ENCODE data around the gene EML4. TPM values are rescaled to one million over a fixed set of nuclear protein-coding genes. Genes with fewer than 3 reads are reported as not detected.

Gene EML4
- total RNA-seq, 1 experiment from 2014 or later = 61.1 TPM

DNA sequence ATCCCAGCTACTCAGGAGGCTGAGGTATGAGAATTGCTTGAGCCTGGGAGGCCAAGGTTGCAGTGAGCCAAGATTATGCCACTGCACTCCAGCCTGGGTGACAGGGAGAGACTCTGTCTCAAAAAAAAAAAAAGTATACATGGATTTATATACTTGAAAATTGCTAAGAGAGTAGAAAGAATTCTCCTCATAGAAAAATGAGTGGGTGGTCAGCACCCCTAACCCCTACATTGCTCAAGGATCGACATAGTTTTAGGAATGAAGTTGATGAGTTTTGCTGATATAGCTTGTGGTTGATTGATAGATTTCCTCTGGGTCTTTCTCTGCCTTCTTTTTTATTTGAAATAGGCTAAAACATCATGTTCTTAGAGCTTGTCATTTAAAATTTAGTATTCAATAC is 58.9 kb downstream of the EML4 start:
- Histone ChIP-seq H3K4me3 (ENCODE audit: insufficient read depth, low read depth, low read length) (no peak overlapping the region), H3K27me3 (ENCODE audit: control insufficient read depth, insufficient read depth, low read length) (no peaks in the 10 kb centered on the region)
- no peak for DNase-seq

GRCh38 chr2:42229949-42230348 is 60.8 kb downstream of the EML4 start:
- DNase-seq = no peak
- Histone ChIP-seq H3K27me3 (ENCODE audit: control insufficient read depth, insufficient read depth, low read length) (no peaks in the 10 kb centered on the region), H3K4me3 (ENCODE audit: insufficient read depth, low read depth, low read length) (no peak overlapping the region), H3K36me3 (replicated peaks; ENCODE audit: control insufficient read depth, insufficient read depth, low read length) (no peaks in the 10 kb centered on the region)

More for the DNA sequence above, 58.9 kb downstream of the EML4 start:
- no peaks in the 10 kb centered on the region for H3K36me3 ChIP-seq (replicated peaks; ENCODE audit: control insufficient read depth, insufficient read depth, low read length)

- Histone ChIP-seq H3K4me3 (ENCODE audit: insufficient read depth, low read depth, low read length) (no peak overlapping the region), H3K36me3 (replicated peaks; ENCODE audit: control insufficient read depth, insufficient read depth, low read length) (no peaks in the 10 kb centered on the region), H3K27me3 (ENCODE audit: control insufficient read depth, insufficient read depth, low read length) (no peaks in the 10 kb centered on the region)
- DNase-seq = no peak
Observed at GRCh38 chr2:42230891-42231290, 61.7 kb downstream of the EML4 start.

DNA sequence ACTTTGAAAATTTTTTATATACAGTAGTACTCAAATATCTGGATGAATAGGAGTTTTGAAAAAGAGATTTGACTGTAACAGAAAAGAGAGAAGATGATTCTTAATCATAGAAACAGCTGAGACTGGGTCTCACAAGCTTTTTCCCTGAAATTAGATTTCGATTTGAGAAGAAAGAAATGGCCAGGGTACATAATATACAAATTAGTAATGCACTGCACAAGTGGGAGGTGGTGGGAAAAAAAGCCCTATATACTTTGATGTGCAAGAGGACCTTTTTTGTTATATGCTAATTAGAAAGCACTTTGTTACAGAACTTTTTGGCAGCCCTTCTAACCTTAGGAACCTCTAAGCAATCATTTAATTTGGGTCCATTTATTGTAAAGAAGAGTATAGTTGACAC is 62.9 kb downstream of the EML4 start:
- DNase-seq = no peak
- Histone ChIP-seq H3K4me3 (ENCODE audit: insufficient read depth, low read depth, low read length) (no peak overlapping the region), H3K36me3 (replicated peaks; ENCODE audit: control insufficient read depth, insufficient read depth, low read length) (no peaks in the 10 kb centered on the region), H3K27me3 (ENCODE audit: control insufficient read depth, insufficient read depth, low read length) (no peaks in the 10 kb centered on the region)

GRCh38 chr2:42233976-42234441 is 64.9 kb downstream of the EML4 start:
- Histone ChIP-seq H3K4me3 (ENCODE audit: insufficient read depth, low read depth, low read length) (no peak overlapping the region), H3K36me3 (replicated peaks; ENCODE audit: control insufficient read depth, insufficient read depth, low read length) (no peaks in the 10 kb centered on the region), H3K27me3 (ENCODE audit: control insufficient read depth, insufficient read depth, low read length) (no peaks in the 10 kb centered on the region)
- no peak for DNase-seq

- Histone ChIP-seq H3K4me3 (ENCODE audit: insufficient read depth, low read depth, low read length) (no peak overlapping the region), H3K27me3 (ENCODE audit: control insufficient read depth, insufficient read depth, low read length) (no peaks in the 10 kb centered on the region), H3K36me3 (replicated peaks; ENCODE audit: control insufficient read depth, insufficient read depth, low read length) (no peaks in the 10 kb centered on the region)
- no peak for DNase-seq
Observed at GRCh38 chr2:42236911-42237310, 67.8 kb downstream of the EML4 start.

DNA sequence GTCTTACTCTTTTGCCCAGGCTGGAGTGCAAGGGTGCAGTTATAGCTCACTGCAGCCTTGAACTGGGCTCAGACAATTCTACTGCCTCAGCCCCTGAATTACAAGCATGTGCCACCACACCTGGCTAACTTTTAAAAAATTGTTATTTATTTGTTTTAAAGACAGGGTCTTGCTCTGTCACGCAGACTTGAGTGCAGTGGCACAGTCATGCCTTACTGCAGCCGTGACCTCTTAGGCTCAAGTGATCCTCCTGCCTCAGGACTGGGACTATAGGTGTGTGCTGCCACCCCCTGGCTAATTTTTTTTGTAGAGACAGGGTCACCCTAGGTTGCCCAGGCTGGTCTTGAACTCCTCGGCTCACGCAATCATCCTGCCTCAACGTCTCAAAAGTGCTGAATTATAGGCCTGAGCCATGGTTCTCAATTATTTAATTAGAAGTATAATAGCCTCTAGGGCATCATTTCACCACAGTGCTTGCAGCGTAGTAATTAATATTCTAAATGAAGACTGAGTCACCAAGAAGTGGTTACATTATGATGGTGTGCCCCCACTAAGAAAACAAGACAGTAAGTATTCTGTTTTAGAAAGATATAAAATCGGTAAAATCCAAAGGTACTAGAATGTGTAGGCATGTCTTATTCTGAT is 69.6 kb downstream of the EML4 start:
- no peaks in the 10 kb centered on the region for H3K27me3 ChIP-seq (ENCODE audit: control insufficient read depth, insufficient read depth, low read length)
- H3K4me3 ChIP-seq (ENCODE audit: insufficient read depth, low read depth, low read length) = no peak overlapping the region
- DNase-seq = peak; percentile 7
- no peaks in the 10 kb centered on the region for H3K36me3 ChIP-seq (replicated peaks; ENCODE audit: control insufficient read depth, insufficient read depth, low read length)

DNA sequence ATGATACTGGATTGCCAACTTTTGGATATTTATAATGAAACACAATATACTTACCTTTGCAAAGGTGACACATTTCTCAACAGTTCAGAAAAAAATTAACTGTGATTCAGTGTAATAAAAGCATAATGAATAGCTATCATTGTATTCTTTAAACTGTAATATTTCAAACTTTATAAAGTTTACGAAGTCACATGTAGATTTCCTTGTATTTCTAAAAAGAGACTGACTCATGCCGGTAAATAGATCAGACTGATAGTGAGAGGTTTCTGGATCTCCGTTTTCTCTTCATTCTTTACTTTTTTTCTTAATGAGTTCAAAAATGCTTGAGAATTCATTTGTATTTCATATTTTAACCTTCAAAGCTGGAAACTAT is 70.1 kb downstream of the EML4 start:
- no peak overlapping the region for H3K4me3 ChIP-seq (ENCODE audit: insufficient read depth, low read depth, low read length)
- DNase-seq = no peak
- H3K36me3 ChIP-seq (replicated peaks; ENCODE audit: control insufficient read depth, insufficient read depth, low read length) = no peaks in the 10 kb centered on the region
- H3K27me3 ChIP-seq (ENCODE audit: control insufficient read depth, insufficient read depth, low read length) = no peaks in the 10 kb centered on the region

- H3K4me3 ChIP-seq (ENCODE audit: insufficient read depth, low read depth, low read length) = no peak overlapping the region
- no peak for DNase-seq
- H3K36me3 ChIP-seq (replicated peaks; ENCODE audit: control insufficient read depth, insufficient read depth, low read length) = no peaks in the 10 kb centered on the region
- H3K27me3 ChIP-seq (ENCODE audit: control insufficient read depth, insufficient read depth, low read length) = no peaks in the 10 kb centered on the region
Observed at GRCh38 chr2:42239811-42240210, 70.7 kb downstream of the EML4 start.

DNA sequence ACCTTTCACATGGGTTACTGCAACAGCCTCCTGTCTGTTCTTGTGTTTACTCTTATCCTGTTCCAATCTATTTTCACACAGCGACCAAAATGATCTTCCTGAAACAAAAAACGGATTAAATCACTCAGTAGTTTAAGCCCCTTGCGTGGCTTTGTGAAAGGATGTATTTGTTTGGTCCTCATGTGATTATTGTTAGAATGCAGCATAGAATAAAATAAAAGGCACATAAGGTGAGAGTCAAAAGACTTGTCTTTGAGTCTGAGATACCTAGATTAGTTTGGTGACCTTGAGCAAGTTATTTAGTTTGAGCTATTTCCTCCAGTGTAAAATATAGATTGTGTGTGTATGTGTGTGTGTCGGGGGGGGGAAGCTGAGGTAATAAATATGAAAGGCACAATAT is 72.4 kb downstream of the EML4 start:
- H3K36me3 ChIP-seq (replicated peaks; ENCODE audit: control insufficient read depth, insufficient read depth, low read length) = no peaks in the 10 kb centered on the region
- DNase-seq = no peak
- H3K27me3 ChIP-seq (ENCODE audit: control insufficient read depth, insufficient read depth, low read length) = no peaks in the 10 kb centered on the region
- H3K4me3 ChIP-seq (ENCODE audit: insufficient read depth, low read depth, low read length) = no peak overlapping the region

DNA sequence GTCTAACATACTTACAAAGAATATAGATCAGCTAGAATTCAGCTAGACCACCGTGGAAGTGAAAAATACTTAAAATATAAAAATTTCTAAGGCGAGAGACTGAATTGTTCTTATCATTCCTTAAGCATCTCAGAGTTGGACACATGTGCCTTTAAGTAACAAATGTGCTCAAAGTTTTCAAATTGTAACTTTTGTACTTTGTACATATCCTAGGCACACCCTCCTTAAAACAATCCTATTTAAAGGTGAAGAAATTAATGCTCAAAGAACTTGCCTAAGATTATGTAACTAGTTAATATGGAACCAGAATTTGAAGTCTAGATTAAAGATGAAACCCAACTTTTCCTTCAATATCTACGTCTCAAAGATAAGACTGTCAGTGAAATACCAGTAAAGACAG is 74.1 kb downstream of the EML4 start:
- H3K27me3 ChIP-seq (ENCODE audit: control insufficient read depth, insufficient read depth, low read length) = no peaks in the 10 kb centered on the region
- no peak overlapping the region for H3K4me3 ChIP-seq (ENCODE audit: insufficient read depth, low read depth, low read length)
- no peak for DNase-seq
- H3K36me3 ChIP-seq (replicated peaks; ENCODE audit: control insufficient read depth, insufficient read depth, low read length) = no peaks in the 10 kb centered on the region

- no peaks in the 10 kb centered on the region for H3K27me3 ChIP-seq (ENCODE audit: control insufficient read depth, insufficient read depth, low read length)
- no peak for DNase-seq
- H3K36me3 ChIP-seq (replicated peaks; ENCODE audit: control insufficient read depth, insufficient read depth, low read length) = no peaks in the 10 kb centered on the region
- H3K4me3 ChIP-seq (ENCODE audit: insufficient read depth, low read depth, low read length) = no peak overlapping the region
Observed at GRCh38 chr2:42244520-42244919, 75.4 kb downstream of the EML4 start.

DNA sequence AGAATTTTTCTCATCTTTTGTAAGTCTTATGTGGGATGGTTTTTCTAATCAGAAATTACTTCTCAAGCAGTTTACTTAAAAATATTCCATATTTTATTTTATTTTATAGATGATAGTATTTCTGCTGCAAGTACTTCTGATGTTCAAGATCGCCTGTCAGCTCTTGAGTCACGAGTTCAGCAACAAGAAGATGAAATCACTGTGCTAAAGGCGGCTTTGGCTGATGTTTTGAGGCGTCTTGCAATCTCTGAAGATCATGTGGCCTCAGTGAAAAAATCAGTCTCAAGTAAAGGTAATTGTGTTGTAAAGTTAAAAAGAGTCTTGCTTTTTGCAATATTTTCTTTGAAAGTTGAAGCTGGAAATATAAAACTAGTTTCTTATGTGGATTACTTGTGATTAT is 76.2 kb downstream of the EML4 start:
- no peak for DNase-seq
- H3K27me3 ChIP-seq (ENCODE audit: control insufficient read depth, insufficient read depth, low read length) = no peaks in the 10 kb centered on the region
- no peaks in the 10 kb centered on the region for H3K36me3 ChIP-seq (replicated peaks; ENCODE audit: control insufficient read depth, insufficient read depth, low read length)
- no peak overlapping the region for H3K4me3 ChIP-seq (ENCODE audit: insufficient read depth, low read depth, low read length)

GRCh38 chr2:42246562-42246961 is 77.4 kb downstream of the EML4 start:
- Histone ChIP-seq H3K4me3 (ENCODE audit: insufficient read depth, low read depth, low read length) (no peak overlapping the region), H3K27me3 (ENCODE audit: control insufficient read depth, insufficient read depth, low read length) (no peaks in the 10 kb centered on the region), H3K36me3 (replicated peaks; ENCODE audit: control insufficient read depth, insufficient read depth, low read length) (no peaks in the 10 kb centered on the region)
- DNase-seq = no peak

DNA sequence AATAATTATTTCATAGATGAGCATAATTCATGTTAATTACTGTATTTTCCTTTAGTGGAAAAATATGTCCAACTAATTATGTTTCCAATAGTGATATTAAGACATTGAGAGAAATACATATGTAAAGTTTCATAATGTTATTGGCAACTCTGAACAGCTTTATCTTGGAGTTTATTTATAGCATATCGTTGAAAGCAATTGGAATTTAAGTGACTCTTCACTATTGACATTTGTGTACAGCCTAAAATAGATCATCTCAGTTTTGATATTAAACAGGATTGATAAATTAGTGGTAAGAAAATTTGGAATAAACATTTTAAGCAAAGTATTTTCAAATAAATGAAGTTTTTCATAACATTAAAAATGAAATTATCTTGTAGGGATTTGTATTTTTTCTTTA is 79.7 kb downstream of the EML4 start:
- DNase-seq = no peak
- Histone ChIP-seq H3K4me3 (ENCODE audit: insufficient read depth, low read depth, low read length) (no peak overlapping the region), H3K36me3 (replicated peaks; ENCODE audit: control insufficient read depth, insufficient read depth, low read length) (no peaks in the 10 kb centered on the region), H3K27me3 (ENCODE audit: control insufficient read depth, insufficient read depth, low read length) (no peaks in the 10 kb centered on the region)

DNA sequence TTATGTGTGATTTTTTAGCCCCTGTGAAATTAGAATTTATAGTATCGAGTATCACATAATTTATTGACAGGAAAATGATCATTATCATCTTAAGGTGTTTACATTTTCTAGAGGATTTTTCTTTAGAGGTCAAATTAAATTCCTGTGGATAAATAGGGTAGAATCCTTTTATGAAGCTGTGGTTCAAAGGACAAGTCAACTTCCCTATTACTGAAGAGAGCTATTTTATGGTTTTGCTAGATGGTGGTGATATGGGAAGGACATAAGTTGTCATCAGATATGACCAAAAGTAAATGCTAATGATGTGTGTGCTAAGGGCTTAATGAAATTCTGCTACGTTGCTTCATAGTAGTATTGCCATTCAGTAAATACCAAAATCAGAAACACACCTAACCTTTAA is 80.1 kb downstream of the EML4 start:
- Histone ChIP-seq H3K36me3 (replicated peaks; ENCODE audit: control insufficient read depth, insufficient read depth, low read length) (no peaks in the 10 kb centered on the region), H3K4me3 (ENCODE audit: insufficient read depth, low read depth, low read length) (no peak overlapping the region)
- no peak for DNase-seq

More for the DNA sequence above, 80.1 kb downstream of the EML4 start:
- H3K27me3 ChIP-seq (ENCODE audit: control insufficient read depth, insufficient read depth, low read length) = no peaks in the 10 kb centered on the region
